Hepatocyte (in vitro differentiated cells): ENCODE data around the gene ZBTB49.

Experiments
- CTCF ChIP-seq: fragments of 200-600 bp; sonication (generic); IDR thresholded peaks from 2 replicates; pipeline ENCODE4 v1.5.1; 2016; ENCODE audit warnings: antibody characterized with exemption, mild to moderate bottlenecking; ENCODE audit not compliant: poor library complexity
- EZH2phosphoT487 ChIP-seq: fragments of 200-600 bp; sonication (generic); IDR thresholded peaks from one replicate; pipeline ENCODE4 v1.6.1; 2018; ENCODE audit warnings: antibody characterized with exemption, mild to moderate bottlenecking, low read depth, moderate library complexity; ENCODE audit not compliant: unreplicated experiment, severe bottlenecking

- TF ChIP-seq CTCF (no peak), EZH2phosphoT487 (no peak)
Observed at GRCh38 chr4:4289597-4289940, 482 bp upstream of the ZBTB49 start.
